Ovary (tissue), 9 donors: ENCODE results near the gene PIK3R2. TPM values are rescaled to one million over a fixed set of nuclear protein-coding genes. Genes with fewer than 3 reads are reported as not detected.

Experiments
- DNase-seq, 5 donors: peaks; one replicate each; pipeline ENCODE4 v3.0.0-alpha.2; 2019 to 2020
- H3K27ac ChIP-seq, 2 donors: fragments of 200-600 bp; one replicate each; pipeline versions ENCODE4 v1.5.1 to v1.8.0; 2019 to 2022
- H3K27me3 ChIP-seq: fragments of 200-600 bp; one replicate; pipeline ENCODE4 v1.8.0; 2022
- H3K36me3 ChIP-seq: fragments of 200-600 bp; sonication (generic); one replicate; pipeline ENCODE4 v1.5.1; 2019
- H3K4me1 ChIP-seq: one replicate; pipeline ENCODE4 v1.8.1; 2013; ENCODE audit warnings: mild to moderate bottlenecking, moderate library complexity; ENCODE audit not compliant: insufficient read depth
- H3K4me3 ChIP-seq: fragments of 200-600 bp; sonication (generic); one replicate; pipeline ENCODE4 v1.5.1; 2017
- H3K9me3 ChIP-seq, 2 donors: fragments of 200-600 bp in 1 of 2; sonication (generic) in 1 of 2; one replicate each; pipeline versions ENCODE4 v1.5.1 to v1.8.1; 2013 to 2019; ENCODE audit warnings: mild to moderate bottlenecking in 1 of 2, moderate library complexity in 1 of 2
- EP300 ChIP-seq: sonication (generic); formaldehyde crosslinking; IDR thresholded peaks from one replicate; pipeline ENCODE4 v1.6.1; 2017; ENCODE audit warnings: antibody characterized with exemption
- POLR2A ChIP-seq: fragments of 450-650 bp; IDR thresholded peaks from one replicate; pipeline ENCODE4 v1.6.1; 2017; ENCODE audit warnings: antibody characterized with exemption, mild to moderate bottlenecking, moderate library complexity
- WGBS, 3 donors: extraction: QIAGEN DNeasy Blood & Tissue Kit in 1 of 3; methylation state at CpG; one replicate each; pipeline versions ENCODE4 v1.1.5 to v1.1.7; 2013 to 2017; 5-methylcytosine and 5-hydroxymethylcytosine counted together
- intact Hi-C, 4 donors: fragments of 100-400 bp; cut with DNase I; formaldehyde crosslinking; loops; one replicate each; pipeline versions ENCODE4 v1.11.0 to v1.15.1; 2022 to 2023
- polyA plus RNA-seq, 2 donors: library from polyadenylated mRNA; stranded (reverse); fragments of 200-250 nt in 1 of 2; fragments of 350-450 nt in 1 of 2; fragmentation: Illumina TruSeq in 1 of 2; extraction: RNeasy Lipid Tissue Mini Kit (QIAGEN cat#74804) in 1 of 2; gene quantifications; one replicate each; pipeline ENCODE4 v1.2.3, GENCODE V29; 2013 to 2014
- total RNA-seq, 7 donors: library from RNA; depleted of rRNA in 2 of 7; stranded (reverse); fragments of >200 nt in 2 of 7; fragmentation: NEBNext Ultra II Directional in 3 of 7; extraction: Animal tissue kit (Norgen Biotek cat#: 25700) in 3 of 7; gene quantifications; one replicate each; pipeline versions ENCODE4 v1.1.0 to v1.2.4, GENCODE V29; 2016 to 2023
- TF ChIP-seq, protein P1 (sequence below), 3 donors: fragments of 450-650 bp in 2 of 3; fragments of 200-600 bp in 1 of 3; IDR thresholded peaks; one replicate each; pipeline versions ENCODE4 v1.5.1 to v1.8.0; 2016 to 2022; ENCODE audit warnings: antibody characterized with exemption in 3 of 3, mild to moderate bottlenecking in 1 of 3
- donor health status: DM: no; HTN: no; CAD: no; lungs with moderate emphysema.
- donor health status: DM: no; HTN: no; CAD: no.
- donor health status: Bipolar disorder and iron deficiency.
- donor health status: DM: yes; HTN: yes; CAD: no.
- donor health status: DM: no; HTN: no; CAD: no.
- donor health status: DM: yes; HTN: yes; CAD: no.

The PIK3R2 gene
- total and polyA plus RNA-seq, 9 donors, result 12.8 to 63.2 (median 42.6) TPM

DNA sequence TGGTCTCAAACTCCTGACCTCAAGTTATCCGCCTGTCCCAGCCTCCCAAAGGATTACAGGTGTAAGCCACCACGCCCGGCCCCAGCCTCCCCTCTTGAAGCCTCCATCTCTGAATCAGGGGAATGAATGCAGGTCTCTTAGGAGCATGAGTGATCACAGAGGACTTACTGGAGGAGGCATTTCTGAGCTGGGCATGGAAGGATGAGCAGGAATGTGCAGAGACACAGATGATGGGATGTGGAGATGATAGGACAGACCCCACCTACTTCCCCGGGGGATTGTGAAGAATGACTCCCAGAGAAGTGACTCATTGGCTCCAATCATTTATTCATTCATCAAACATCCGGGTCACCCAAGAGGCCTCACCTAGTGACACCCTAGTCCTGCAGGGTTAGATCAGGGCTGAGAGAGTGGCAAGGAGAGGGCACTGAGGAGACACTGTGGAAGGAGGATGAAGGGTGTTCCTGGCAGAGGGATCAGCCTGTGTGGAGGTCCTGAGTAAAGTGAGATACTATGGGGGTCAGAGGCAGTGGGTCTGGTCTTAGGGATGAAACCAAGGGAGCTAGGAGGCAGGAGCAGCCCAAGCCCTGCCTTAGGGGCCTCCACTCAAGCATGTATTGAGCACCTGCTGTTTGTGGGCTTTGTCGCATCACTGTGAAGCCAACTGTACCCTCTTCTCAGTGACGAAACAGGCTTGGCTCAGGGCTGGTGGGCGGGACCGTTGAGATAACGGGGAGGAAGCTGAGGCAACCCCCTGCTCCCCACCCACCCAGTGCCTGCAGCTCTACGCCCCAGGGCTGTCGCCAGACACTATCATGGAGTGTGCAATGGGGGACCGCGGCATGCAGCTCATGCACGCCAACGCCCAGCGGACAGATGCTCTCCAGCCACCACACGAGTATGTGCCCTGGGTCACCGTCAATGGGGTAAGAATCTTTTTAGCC is 23.7 kb downstream of the PIK3R2 start:
- DNase-seq, result no peak
- Histone ChIP-seq H3K9me3 (no peaks in the 10 kb centered on the region), H3K4me3 (no peak overlapping the region), H3K27ac (no peak overlapping the region), H3K36me3 (no peaks in the 10 kb centered on the region), H3K4me1 (peaks cover 6% of the 10 kb centered on the region), H3K27me3 (no peaks in the 10 kb centered on the region)
- intact Hi-C loops, result no loop called here
- TF ChIP-seq EP300, result no peak
- WGBS, 3 donors, result 76 to 83% (median 78%) methylated on average over 19 of the region's 19 CpGs

DNA sequence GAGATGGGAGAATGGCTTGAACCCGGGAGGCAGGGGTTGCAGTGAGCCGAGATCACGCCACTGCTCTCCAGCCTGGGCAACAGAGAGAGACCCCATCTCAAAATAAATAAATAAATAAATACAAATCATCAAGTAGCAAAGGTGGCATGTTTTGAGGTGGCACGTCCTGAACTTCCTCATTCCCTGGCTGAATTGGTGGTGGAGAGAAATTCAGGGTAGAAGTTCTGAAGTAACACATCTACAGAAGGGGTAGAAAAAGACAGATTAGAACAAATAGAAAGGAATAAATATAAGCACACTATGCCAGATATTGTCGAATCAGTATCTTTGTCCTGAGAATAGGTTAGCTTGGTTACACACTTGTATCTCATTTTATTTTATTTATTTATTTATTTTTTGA is 27.0 kb downstream of the PIK3R2 start:
- H3K9me3 ChIP-seq, result no peaks in the 10 kb centered on the region
- 79 to 90% (median 80%) methylated on average over 5 of the region's 5 CpGs for WGBS, 3 donors
- no peak overlapping the region for H3K27ac ChIP-seq
- DNase-seq, result no peak
- no peaks in the 10 kb centered on the region for H3K27me3 ChIP-seq
- TF ChIP-seq EP300, result no peak
- TF ChIP-seq, protein P1, sequence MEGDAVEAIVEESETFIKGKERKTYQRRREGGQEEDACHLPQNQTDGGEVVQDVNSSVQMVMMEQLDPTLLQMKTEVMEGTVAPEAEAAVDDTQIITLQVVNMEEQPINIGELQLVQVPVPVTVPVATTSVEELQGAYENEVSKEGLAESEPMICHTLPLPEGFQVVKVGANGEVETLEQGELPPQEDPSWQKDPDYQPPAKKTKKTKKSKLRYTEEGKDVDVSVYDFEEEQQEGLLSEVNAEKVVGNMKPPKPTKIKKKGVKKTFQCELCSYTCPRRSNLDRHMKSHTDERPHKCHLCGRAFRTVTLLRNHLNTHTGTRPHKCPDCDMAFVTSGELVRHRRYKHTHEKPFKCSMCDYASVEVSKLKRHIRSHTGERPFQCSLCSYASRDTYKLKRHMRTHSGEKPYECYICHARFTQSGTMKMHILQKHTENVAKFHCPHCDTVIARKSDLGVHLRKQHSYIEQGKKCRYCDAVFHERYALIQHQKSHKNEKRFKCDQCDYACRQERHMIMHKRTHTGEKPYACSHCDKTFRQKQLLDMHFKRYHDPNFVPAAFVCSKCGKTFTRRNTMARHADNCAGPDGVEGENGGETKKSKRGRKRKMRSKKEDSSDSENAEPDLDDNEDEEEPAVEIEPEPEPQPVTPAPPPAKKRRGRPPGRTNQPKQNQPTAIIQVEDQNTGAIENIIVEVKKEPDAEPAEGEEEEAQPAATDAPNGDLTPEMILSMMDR (IDR thresholded peaks at IDR 0.05), result no peak
- TF ChIP-seq POLR2A, result no peak
- H3K36me3 ChIP-seq, result no peaks in the 10 kb centered on the region
- no peak overlapping the region for H3K4me3 ChIP-seq
- intact Hi-C loops, result no loop called here
- H3K4me1 ChIP-seq, result no peaks in the 10 kb centered on the region

DNA sequence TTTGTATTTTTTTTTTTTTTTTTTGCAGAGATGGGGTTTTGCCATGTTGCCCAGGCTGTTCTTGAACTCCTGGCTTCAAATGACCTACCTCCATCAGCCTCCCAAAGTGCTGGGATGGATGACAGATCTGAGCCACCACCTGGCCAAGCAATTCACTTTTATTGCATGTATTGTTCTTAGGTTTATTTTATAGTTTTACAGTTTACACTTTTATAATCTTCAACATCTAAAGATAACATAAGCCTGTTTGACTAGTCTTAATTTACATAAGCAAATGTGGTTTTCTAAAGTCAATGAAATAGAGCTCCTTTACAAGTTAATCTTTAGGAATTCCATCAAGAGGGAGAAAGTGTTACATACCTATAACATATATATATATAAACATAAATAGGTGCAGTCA is 30.6 kb downstream of the PIK3R2 start:
- Histone ChIP-seq H3K27me3 (no peaks in the 10 kb centered on the region), H3K4me1 (no peaks in the 10 kb centered on the region)
- TF ChIP-seq EP300 (no peak), POLR2A (no peak)
- TF ChIP-seq, protein P1 (IDR thresholded peaks at IDR 0.05), result no peak

DNA sequence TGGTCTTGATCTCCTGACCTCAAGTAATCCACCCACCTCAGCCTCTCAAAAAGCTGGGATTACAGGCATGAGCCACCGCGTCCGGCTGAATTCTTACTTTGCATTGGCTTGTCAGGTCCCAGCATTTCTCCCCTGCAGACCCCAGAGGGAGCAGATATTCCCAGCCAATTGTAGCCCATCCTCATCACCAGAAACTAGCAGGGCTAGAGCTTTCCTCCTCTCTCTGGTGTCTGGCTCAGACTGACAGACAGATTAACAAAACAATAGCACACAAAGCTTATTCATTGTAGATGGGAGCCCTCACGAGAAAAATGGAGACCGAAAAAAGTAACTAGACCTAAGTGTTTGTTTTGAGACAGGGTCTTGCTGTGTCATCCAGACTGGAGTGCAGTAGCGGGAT is 32.6 kb downstream of the PIK3R2 start:
- Histone ChIP-seq H3K9me3 (no peaks in the 10 kb centered on the region), H3K36me3 (no peaks in the 10 kb centered on the region), H3K27me3 (no peaks in the 10 kb centered on the region), H3K4me1 (no peaks in the 10 kb centered on the region), H3K4me3 (no peak overlapping the region), H3K27ac (no peak overlapping the region)
- no peak for DNase-seq
- TF ChIP-seq POLR2A, result no peak
- TF ChIP-seq EP300, result no peak
- TF ChIP-seq, protein P1 (IDR thresholded peaks at IDR 0.05), result no peak
- intact Hi-C loops, result no loop called here
- WGBS, 3 donors, result 49 to 60% (median 58%) methylated on average over 6 of the region's 6 CpGs

More for the DNA sequence above, 30.6 kb downstream of the PIK3R2 start:
- DNase-seq, result no peak
- no peak overlapping the region for H3K4me3 ChIP-seq
- no peak overlapping the region for H3K27ac ChIP-seq
- H3K9me3 ChIP-seq, result no peaks in the 10 kb centered on the region
- intact Hi-C loops, result no loop called here
- no peaks in the 10 kb centered on the region for H3K36me3 ChIP-seq

DNA sequence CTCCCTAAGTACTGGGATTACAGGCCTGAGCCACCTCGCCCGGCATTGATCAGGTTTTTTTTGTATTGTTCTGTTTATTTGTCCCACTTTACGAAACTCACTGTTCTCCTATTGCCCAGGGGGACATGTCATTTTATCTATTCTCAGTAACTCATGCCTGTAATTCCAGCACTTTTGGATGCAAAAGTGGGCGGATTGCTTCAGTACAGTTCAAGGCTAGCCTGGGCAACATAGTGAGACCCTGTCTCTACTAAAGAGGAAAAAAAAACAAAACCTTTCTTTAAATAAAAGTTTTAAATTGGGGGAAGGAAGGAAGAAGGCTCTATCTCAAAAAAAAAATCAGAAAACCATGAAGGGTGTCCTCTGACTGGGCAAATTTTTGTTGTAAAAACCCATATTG is 37.3 kb downstream of the PIK3R2 start:
- Histone ChIP-seq H3K9me3 (no peaks in the 10 kb centered on the region), H3K4me3 (no peak overlapping the region), H3K4me1 (peaks cover 6% of the 10 kb centered on the region), H3K27ac (no peak overlapping the region), H3K36me3 (no peaks in the 10 kb centered on the region), H3K27me3 (no peaks in the 10 kb centered on the region)
- TF ChIP-seq, protein P1 (IDR thresholded peaks at IDR 0.05), result no peak
- TF ChIP-seq EP300, result no peak
- intact Hi-C loops, result loop anchor here in 2 of 4 donors (5.0 to 10.0 kb wide), 3 partner anchors 65 to 225 kb away; partner anchors contain the start of gene SSBP4 (in 1 of the 2)
- no peak for DNase-seq
- 89 to 94% (median 93%) methylated on average over 4 of the region's 4 CpGs for WGBS, 3 donors
